Hippocampal formation (tissue), 2 donors: ENCODE measurements around the gene SASH3.
"Not testable (repeated sequence)": the region's sequence is repeated elsewhere in the genome, so short reads cannot be mapped to it uniquely, and the experiment has no call there.

Experiments used
- DNase-seq, 2 donors: peaks; one replicate each; lab custom pipeline; 2025; lab: John Stamatoyannopoulos, UW

The SASH3 gene

DNA sequence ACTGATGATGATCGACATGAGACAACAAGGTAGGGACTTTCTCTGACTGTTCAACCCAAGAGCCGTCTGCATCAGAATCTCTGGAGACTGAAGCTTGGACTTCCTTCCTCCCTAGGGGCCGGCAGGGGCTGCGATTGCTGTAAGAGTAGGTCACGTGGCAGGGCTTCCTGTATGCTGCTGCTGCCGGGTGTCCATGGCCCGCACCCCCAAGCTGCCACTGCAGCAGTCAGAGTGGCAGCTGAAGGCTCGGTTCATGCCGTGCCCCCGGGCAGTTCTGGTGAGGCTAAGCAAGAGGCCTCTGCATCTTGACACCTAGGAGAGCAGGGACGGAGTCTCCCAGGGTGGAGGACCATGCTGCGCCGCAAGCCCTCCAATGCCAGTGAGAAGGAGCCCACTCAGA lies at the start of gene SASH3:
TSS of gene SASH3 (plus strand) at position 203 of the 400 bp plus-strand sequence. CDS start at position 352, 149 bp downstream.
- DNase-seq: no peak

DNA sequence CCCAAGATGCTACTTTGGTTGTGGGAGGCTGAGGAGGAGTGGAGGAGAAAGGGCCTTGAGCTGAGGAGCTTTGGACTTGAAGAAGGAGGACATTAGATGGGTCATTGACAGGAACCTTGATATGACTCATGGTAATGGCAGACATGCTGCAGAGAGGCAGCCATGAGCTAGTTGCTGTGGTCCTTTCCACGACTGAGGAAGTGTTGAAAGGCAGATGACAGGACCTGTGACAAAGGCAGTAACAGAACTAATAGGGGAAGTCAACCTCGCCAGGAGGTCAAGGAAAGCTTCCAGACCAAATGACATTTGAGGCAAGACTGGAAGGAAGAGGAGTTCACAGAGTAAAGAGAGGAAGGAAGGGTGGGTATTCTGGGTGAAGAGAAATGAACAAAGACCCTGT lies 48.5 kb upstream of the SASH3 start:
- no peak for DNase-seq

DNA sequence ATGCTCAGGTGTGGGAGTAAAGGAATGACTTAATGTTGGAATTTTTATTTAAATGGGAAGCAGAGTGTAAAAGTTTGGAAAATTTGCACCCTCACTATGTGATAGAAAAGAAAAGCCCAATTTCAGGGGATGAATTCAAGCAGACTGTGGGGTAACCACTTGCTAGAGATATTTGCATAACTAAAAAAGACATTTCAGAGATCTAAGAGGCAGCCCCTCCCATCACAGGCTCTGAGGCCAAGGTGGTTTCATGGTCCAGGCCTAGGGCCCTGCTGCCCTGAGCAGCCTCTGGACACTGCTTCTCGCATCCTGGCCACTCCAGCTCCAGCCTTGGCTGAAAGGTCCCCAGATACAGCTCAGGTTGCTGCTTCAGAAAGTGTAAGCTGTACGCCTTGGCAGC lies 46.9 kb upstream of the SASH3 start:
- no peak for DNase-seq

DNA sequence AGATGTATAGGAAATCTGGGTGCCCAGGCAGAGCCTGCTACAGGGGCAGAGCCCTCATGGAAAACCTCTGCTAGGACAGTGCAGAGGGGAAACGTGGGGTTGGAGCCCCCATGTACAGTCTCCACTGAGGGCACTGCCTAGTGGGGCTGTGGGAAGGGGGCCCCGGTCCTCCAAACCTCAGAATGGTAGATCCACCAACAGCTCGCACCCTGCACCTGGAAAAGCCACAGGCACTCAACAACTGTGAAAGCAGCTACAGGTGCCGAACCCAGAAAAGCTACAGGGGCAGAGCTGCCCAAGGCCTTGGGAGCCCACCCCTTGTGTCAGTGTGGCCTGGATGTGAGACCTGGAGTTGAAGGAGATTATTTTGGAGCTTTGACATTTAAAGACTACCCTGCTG lies 46.4 kb upstream of the SASH3 start:
- DNase-seq: no peak

DNA sequence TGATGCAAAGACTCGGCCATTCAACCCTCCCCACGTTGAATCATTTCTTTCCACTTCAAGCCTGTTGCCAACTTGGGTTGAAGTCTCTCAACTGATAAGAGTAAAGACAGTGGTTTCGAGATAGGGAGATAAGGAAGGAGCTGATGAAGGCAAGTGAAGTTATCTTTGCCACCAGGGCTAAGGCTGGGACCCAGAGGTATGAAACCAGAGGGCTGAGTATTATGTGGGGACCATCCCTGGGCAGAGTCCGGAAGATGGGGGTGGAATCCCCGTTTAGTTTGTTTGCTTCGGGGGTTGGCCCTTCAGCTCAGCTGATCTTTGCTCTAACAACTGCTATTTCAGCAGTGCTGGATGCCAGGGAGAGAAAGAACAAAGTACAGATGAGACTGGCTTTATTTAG lies 43.3 kb upstream of the SASH3 start:
- no peak for DNase-seq

DNA sequence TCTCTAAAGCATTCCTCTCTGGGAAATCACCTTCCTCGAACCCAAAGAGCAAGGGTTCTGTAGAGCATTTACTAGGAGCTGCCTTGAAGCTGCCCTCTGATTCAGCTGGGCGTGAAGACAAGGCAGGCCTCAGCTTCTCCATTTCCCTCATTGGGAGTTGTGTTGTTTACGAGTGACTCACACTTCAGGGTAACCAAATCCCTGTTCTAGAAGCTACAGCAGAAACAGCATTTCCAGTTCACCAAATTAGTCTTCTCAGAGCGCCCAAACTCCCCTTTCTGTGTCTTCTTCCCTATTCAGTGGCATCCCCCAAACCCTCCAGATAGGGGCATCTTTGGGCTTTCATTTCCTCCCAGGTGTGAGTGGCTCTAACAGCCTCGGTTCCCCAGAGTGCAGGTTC lies 41.8 kb upstream of the SASH3 start:
- no peak for DNase-seq

DNA sequence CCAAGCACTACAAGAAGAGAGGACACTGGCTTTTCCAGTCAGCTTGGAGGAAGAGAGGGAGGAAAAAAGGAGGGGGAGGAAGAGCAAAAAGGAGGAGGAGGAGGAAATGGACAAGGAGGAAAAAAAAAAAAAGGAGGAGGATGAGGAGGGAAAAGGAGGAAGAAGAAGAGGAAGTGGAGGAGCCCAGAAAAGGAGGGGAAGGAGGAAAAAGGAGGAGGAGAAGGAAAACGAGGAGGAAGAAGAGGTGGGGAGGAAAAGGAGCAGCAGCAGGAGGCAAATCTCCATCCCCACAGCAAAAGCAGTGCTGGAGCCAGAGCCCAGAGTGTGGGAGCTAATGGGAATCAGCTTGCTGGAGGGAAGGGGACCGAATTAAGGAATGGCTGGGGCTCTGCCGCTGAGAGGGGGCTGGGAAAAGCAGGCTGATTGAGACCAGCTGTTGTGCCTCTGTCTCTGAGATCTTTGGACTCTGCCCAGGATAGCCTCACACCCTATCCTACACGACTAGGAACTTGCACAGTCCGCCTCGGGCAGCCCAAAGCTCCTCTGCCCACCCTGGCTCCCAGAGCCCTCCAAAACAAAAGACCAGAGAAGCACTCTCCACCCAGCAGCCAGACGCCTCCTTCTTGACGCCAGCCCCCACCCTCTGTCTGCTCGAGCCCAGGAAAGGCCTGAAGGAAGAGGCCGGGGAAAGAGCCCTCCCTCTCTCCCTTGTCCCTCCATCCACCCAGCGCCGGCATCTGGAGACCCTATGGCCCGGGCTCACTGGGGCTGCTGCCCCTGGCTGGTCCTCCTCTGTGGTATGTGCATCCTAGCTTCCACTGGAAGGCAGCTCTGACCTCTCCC lies 41.1 kb upstream of the SASH3 start, which contains the start of gene XPNPEP2:
TSS of gene XPNPEP2 (plus strand) at position 514 of the 843 bp plus-strand sequence. CDS start at position 749, 235 bp downstream.
- no peak for DNase-seq

DNA sequence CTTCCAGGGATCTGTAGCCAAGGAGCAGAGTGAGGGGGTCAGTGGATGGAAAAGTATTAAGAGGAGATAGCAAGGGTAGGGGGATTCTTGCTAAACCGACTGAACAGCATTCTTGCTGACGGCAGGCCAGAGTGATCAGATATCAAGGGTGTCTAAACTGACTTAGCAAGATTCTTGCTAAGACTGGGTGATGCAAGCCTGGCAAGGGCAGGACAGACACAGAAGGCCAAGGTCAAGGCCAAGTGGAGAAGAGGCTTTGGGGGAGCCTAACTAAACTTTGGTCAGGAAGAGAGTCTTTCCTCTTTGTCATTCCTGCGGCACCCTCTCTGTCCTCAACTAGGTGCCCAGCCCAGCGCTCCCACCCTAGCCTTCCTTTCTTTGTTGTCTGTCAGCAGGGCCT lies 40.2 kb upstream of the SASH3 start:
- DNase-seq: no peak

DNA sequence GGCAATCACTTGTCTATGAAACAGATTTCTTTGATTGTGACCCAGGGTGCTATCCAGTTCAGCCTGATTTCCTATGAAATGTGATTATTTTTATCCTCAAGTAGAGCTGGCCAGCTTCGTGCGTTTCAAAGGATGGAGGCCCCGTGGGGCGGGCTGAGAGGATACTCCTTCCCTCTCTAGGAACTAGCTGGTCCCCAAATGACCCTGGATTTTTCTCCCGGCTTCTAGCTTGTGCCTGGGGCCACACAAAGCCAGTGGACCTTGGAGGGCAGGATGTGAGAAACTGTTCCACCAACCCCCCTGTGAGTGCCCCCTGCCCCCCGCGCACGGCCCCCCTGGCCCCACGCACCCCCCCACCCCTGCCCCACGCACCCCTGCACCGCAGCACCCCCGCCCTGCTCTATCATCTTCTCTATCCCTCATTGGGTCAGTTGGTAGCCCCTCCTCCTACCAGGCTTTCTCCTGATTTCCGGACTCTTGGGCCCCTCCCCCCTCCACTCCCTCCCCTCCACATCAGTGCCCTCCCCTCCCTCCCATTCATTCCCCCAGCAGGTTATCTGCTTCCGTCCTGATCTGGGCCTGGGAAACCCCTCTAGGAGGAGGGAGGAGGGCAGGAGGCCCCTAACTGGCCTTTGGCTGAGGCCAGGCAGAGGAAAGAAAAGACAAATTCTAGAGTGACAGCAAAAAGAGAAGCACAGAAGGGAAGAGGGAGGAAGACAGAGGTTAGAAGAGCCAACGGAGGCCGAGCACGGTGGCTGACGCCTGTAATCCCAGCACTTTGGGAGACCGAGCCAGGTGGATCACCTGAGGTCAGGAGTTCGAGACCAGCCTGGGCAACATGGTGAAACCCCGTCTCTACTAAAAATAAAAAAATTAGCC lies 37.6 kb upstream of the SASH3 start:
- DNase-seq: no peak

DNA sequence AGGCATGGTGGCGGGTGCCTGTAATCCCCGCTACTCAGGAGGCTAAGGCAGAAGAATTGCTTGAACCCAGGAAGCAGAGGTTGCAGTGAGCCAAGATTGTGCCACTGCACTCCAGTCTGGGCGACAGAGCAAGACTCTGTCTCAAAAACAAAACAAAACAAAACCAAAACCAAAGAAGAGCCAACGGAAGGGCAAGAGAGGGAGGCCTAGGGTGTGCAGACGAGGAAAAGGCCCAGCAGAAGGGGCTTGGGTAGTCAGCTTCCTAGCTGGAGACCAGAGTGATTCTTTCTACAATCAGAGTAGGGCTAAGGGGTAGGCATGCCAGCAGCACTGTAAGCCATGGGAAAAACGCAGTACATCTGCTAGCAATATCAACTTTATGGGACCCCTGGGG lies 37.0 kb upstream of the SASH3 start:
- DNase-seq: not testable (repeated sequence)

DNA sequence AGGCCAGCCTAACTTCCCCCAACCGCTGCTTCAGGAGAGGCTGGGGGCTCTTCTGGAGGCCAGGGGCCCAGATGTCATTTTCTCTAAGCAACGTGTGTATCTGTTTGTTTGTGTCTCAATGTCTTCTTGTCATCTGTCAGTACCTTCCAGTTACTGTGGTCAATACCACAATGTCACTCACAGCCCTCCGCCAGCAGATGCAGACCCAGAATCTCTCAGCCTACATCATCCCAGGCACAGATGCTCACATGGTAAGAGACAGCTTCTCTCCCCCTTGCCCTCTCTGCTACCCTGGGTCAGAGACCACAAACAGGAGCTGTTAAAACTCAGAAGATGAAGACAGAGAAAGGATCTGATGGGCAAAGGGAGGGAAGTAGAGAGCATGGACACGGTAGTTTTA lies 35.9 kb upstream of the SASH3 start:
- DNase-seq: no peak

DNA sequence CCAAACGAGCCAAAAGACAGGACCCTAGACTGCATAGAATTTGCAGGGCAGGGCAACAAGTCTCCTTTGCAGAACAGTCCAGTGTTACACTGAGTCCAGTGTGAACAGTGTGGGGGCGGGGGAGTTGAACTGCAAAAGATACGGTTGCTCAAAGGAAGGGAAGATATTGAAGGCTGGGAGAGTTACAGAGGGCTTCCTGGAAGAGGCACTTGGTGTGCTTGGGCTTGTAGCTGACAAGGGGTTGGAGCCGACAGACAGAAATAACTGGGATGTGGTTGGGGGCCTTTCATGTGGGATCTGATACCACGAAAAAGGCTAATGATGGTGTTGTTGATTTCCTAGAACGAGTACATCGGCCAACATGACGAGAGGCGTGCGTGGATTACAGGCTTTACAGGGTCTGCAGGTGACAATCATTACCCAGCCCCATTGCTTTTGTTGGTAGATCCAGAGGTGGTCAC lies 34.9 kb upstream of the SASH3 start:
- no peak for DNase-seq

DNA sequence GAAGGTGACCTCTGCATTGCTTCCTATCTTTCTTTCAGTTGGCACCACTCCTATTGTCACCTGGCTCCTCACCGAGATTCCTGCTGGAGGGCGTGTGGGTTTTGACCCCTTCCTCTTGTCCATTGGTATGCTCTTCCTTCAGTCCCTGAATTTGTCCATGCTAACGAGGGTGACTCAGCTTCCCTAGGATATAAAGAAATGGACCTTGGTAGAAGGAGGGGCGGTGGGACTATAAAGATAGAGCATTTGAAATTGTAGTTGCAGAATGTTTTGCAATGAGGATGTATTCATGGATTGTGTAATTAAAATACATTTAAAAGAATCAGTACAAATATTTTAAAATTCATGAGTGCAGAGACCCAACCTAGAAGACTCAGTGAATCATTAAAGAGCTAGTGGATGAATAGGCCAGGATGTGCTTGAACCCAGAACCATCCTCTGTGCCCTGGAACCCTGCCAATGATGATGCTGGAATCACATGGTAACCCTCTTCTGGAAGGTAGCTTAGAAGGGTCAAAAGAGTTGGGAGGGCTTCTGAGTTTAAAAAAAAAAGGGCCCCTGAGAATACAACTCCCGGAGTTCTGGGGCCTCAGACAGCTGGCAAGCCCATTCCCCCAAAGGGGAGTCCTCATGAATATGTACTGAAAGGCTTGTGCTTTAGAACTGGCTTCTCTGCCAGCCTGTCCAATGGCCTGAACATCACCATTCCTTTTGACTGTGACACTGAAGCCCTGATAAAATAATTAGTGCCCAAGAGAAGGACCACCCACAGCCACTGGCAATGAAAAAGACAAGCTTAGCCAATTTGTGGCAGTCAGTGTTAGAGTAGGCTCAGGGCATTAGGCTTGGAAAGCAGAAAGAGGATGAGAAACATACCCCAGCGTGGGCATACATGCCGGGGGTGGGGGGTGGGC lies 32.9 kb upstream of the SASH3 start:
- DNase-seq: no peak

DNA sequence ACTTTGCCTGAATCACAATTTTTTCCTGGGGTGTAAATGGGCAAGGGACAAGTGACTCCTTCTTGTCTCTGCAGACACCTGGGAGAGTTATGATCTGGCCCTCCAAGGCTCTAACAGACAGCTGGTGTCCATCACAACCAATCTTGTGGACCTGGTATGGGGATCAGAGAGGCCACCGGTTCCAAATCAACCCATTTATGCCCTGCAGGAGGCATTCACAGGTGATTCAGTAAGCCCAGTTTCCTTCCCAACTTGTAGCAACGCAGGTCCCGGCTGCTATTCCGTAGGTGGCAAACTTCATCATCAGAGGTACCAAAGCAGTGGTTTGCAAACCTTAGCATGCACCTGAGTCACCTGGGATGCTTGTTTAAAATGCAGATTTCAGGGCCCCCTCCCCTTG lies 32.2 kb upstream of the SASH3 start:
- DNase-seq: no peak

DNA sequence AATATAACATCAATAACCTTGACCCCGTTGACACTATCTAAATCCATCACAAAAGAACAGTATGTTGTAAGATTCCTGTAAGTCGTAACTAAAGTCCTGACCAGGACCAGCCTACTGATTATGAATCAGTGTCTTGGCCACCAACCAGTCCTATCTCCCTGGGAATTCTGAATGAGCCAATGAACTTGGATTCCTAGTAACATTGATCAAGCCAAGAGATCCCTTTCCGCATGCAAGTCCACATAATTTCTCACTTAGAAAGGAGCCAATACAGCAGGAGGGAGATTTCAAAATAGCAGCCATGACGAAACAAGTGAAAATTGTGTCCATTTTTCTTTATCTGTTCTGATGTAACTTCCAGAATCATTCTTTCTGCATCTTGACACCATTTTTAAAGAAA lies 31.4 kb upstream of the SASH3 start:
- DNase-seq: no peak

DNA sequence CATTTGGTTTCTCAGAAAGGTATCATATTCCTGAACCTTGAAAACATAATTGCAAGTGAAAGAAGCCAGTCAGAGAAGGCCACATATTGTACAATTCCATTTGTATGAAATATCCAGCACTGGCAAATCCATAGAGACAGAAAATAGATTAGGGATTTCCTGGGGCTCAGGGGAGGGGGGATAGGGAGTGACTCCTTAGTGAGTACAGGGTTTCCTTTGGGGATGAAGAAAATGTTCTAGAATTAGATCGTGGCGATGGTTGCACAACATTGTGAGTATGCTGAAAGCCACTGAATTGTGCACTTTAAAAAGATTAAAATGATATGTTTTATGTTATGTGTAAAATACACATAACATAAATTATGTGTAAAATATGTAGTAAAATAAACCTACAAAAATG lies 30.7 kb upstream of the SASH3 start:
- DNase-seq: no peak

DNA sequence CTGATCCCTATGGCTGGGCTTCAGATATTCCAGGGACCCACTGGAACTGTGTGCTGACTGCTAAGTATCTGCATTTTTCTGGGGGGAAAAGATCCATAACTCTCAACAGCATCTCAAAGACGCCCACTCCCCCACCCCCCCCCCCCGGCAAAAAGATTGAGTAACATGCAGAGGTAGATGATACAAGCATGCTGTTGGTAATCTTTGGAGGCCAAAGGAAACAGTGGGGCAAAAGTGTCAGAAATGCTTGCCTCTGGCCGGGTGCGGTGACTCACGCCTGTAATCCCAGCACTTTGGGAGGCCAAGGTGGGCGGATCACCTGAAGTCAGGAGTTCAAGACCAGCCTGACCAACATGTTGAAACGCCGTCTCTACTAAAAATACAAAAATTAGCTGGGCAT lies 28.8 kb upstream of the SASH3 start:
- no peak for DNase-seq

DNA sequence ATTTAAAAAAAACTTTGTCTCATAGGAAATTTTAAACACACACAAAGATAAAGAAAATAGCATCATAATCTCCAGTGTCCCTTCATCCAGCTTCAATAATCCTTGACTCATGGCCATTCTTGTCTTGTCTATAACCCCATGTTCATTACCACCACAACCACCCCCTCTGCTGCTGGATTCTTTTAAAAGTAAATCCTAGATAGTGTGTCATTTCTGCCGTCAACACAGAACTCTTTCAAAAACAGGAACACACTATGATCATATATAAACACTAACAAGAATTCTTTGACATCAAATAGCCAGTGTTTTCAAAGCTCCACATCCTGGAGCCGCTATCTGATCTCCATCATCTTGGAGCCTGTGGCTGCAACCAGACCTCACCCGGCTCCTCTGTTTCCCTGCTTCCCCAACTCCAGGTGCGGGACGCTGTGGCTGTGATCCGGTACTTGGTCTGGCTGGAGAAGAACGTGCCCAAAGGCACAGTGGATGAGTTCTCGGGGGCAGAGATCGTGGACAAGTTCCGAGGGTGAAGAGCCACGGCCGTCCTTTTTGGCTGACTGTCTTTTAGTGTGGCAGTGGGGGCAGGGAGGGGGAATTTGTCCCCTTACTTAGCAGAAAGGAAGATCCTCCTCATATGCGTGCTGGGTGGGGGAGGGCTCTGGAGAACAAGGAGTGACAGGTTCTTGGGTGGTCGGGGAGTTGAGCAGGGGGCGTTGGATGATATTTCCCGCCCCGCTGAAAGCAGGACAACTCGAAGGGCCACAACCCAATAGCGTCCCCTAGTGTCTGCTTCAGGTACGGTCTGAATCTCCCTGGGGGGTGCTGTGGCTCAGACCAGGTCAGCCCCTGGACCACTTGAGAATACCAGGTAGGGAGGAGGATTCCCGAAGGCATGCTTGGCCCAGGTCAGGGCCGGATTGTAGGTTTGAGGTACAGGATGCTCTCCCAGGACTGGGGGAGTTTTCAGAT lies 25.4 kb upstream of the SASH3 start:
- DNase-seq: no peak

DNA sequence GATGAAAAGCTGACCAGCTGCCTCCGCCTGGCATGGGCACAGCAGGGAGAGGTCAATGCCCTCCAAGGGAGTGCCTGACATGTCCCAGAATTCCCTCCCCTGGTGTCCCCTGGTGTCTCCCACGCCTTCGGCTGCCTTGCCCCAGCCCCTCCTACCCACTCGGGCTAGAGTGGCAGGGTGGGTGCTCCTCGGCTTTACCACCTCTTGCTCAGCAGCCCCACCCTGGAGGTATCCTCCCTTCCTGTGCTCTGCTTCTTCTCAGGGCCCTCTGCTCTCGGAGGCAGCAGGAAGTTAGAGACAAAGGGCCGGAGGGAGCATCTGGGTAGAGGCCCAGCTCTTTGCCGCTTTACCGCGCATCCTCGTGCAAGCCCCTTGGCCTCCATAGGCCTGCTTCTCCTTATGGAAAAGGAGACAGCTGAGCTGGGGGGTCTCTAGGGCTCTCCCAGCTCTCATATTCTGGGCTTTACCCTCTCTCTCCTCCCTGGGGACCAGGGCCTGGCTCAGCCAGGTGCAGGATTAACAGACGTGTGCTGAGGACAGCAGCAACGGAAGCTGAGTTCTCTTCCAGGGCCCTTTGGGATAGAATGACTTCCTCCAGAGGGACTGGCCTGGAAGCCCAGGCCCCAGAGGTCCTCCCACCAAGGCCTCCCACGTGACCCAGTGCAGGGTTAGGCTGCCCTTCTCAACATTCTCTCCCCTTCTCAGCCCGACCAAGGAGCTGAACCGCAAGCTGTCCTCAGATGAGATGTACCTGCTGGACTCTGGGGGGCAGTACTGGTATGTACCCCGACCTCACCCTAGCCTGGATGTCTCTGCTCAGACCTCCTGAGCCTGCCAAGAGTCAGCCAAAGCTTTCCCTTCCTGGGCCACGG lies 23.7 kb upstream of the SASH3 start:
- DNase-seq: no peak
